Pancreas (tissue), 10 donors: ENCODE data around the gene HOXD8. TPM values are rescaled to one million over a fixed set of nuclear protein-coding genes. Genes with fewer than 3 reads are reported as not detected.

Experiments
- ATAC-seq, 4 donors: fragments of 200-7000 bp; cut with Tn5 transposase; one replicate each; pipeline versions ENCODE4 v1.8.0 to v1.9.1; 2020; ENCODE audit warnings: mild to moderate bottlenecking in 4 of 4, moderate library complexity in 4 of 4
- DNase-seq, 6 donors: peaks; one replicate each; pipeline ENCODE4 v3.0.0-alpha.2; 2020
- FAIRE-seq: peaks from 2 replicates; lab custom pipeline; 2012; peaks lifted over from hg19 to GRCh38; lab: Jason Lieb, UNC
- H3K27ac ChIP-seq, 4 donors: fragments of 200-600 bp; sonication (generic); 1 replicate in 3 of 4; 2 replicates in 1 of 4; pipeline versions ENCODE4 v1.5.0 to v1.8.0; 2020
- H3K27me3 ChIP-seq, 4 donors: fragments of 200-600 bp; one replicate each; pipeline ENCODE4 v1.8.0; 2021
- H3K36me3 ChIP-seq, 3 donors: fragments of 200-600 bp; sonication (generic) in 1 of 3; one replicate each; pipeline versions ENCODE4 v1.5.0 to v1.8.0; 2020 to 2021
- H3K4me1 ChIP-seq, 3 donors: fragments of 200-600 bp; one replicate each; pipeline ENCODE4 v1.8.0; 2021
- H3K4me3 ChIP-seq, 4 donors: fragments of 200-600 bp; sonication (generic) in 2 of 4; one replicate each; pipeline versions ENCODE4 v1.5.0 to v1.8.0; 2020 to 2021
- H3K9me3 ChIP-seq, 4 donors: fragments of 200-600 bp; one replicate each; pipeline ENCODE4 v1.8.0; 2021
- WGBS, 2 donors: extraction: QIAGEN DNeasy Blood & Tissue Kit; methylation state at CpG; one replicate each; pipeline ENCODE4 v1.1.7; 2013; 5-methylcytosine and 5-hydroxymethylcytosine counted together
- intact Hi-C, 3 donors: fragments of 100-400 bp; cut with DNase I; formaldehyde crosslinking; loops; one replicate each; pipeline versions ENCODE4 v1.11.1 to v1.14.2; 2022
- polyA plus RNA-seq, 2 donors: library from polyadenylated mRNA; stranded (reverse); fragments of 200-250 nt; gene quantifications; one replicate each; pipeline ENCODE4 v1.2.3, GENCODE V29; 2013
- total RNA-seq, 6 donors: library from RNA; stranded (reverse); fragmentation: NEBNext Ultra II Directional in 4 of 6; extraction: Animal tissue kit (Norgen Biotek cat#: 25700) in 4 of 6; gene quantifications; one replicate each; pipeline versions ENCODE4 v1.2.1 to v1.2.4, GENCODE V29; 2021 to 2023
- TF ChIP-seq, protein P1 (sequence below), 4 donors: fragments of 200-600 bp; sonication (generic) in 3 of 4; IDR thresholded peaks; one replicate each; pipeline versions ENCODE4 v1.5.0 to v1.8.0; 2021; ENCODE audit warnings: antibody characterized with exemption in 4 of 4
- donor health status: healthy with polysubstance abuse.
- donor health status: DM: no; HTN: no; CAD: no; lungs with moderate emphysema.
- donor health status: DM: no; HTN: no; CAD: no.
- donor health status: control.
- donor health status: control.
- donor health status: Bipolar disorder and iron deficiency.
- donor health status: DM: yes; HTN: yes; CAD: no.
- donor health status: DM: no; HTN: no; CAD: no.
- donor health status: DM: no; HTN: no; CAD: no.
- donor health status: DM: yes; HTN: yes; CAD: no.

HOXD8 gene
- total and polyA plus RNA-seq, 8 donors: 0.19 to 1.5 (median 0.62) TPM

DNA sequence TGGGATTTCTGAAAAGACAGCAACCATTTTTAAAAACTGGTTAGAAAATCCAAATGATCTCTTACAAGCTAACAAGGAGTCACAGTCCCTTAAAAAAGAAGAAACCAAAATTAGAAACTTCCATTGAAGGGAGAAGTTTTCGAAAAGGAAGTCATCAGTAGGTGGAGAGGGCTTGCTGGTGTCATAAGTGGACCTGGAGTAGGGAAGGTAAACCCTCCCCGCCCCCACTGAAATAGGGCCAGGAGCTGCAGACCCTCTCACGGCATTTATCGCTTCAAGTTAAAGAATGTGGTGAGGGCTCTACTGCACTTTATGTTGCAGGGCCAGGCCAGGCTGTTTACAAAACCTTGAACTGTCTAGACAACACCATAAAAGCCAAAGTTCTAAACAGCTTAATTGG, 19.6 kb upstream of the HOXD8 start:
- Histone ChIP-seq H3K4me3 (no peak overlapping the region), H3K36me3 (no peaks in the 10 kb centered on the region), H3K4me1 (no peaks in the 10 kb centered on the region), H3K27ac (no peak overlapping the region), H3K27me3 (peaks cover 8 to 81% (median 23%) of the 10 kb centered on the region in 4 donors), H3K9me3 (no peaks in the 10 kb centered on the region)
- DNase-seq (no peak), ATAC-seq (no peak), FAIRE-seq (no peak)
- TF ChIP-seq, protein P1, sequence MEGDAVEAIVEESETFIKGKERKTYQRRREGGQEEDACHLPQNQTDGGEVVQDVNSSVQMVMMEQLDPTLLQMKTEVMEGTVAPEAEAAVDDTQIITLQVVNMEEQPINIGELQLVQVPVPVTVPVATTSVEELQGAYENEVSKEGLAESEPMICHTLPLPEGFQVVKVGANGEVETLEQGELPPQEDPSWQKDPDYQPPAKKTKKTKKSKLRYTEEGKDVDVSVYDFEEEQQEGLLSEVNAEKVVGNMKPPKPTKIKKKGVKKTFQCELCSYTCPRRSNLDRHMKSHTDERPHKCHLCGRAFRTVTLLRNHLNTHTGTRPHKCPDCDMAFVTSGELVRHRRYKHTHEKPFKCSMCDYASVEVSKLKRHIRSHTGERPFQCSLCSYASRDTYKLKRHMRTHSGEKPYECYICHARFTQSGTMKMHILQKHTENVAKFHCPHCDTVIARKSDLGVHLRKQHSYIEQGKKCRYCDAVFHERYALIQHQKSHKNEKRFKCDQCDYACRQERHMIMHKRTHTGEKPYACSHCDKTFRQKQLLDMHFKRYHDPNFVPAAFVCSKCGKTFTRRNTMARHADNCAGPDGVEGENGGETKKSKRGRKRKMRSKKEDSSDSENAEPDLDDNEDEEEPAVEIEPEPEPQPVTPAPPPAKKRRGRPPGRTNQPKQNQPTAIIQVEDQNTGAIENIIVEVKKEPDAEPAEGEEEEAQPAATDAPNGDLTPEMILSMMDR (IDR thresholded peaks at IDR 0.05): no peak
- 8 to 18% methylated on average over 4 of the region's 4 CpGs for WGBS, 2 donors
- intact Hi-C loops: loop anchor here in 1 of 3 donors (10.0 kb wide), 1 partner anchor 755 kb away; no protein-coding TSS in a partner anchor

DNA sequence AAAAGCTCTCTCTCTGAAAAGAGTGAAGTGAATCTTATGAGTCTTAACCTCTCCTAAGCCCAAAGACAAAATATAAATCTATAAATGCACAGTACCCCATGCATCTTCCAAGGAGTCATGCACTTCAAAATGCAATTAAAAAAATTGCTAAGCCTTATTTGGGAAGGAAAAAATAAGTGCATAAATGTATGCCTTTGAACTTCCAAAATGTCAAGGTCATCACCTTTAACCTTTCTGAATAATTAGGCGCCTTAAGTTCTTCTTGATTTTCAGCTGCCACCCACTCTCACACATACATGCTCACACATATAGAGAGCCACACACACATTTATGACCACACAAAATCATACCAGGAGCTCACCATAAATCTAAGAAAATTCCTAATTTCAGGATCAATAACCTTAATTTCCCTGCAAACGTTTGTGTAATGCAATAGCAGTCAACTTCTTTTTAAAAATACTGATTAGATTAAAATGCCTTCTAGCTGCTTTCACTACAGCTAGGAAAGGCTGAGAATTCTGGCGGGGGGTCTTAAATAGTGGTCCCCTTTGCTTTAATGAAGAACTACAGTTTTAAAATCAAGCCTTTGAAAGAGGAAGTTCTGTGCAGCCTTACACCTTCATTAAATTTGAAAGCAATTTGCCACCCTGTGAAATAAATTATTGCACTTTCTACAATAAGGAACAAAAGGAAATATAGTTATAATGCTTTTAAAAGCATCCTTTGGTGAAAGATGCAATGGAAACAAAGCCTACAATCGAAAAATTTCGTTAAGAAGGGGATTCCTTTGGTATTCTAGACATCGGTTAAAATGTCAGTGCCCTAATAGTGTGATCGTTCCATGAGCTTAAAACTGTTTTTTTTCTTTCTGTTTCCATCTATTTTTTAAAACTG, 18.8 kb upstream of the HOXD8 start:
- intact Hi-C loops: no loop called here
- H3K27me3 ChIP-seq: peaks cover 8 to 83% (median 21%) of the 10 kb centered on the region in 4 donors
- no peaks in the 10 kb centered on the region for H3K36me3 ChIP-seq
- 15 to 19% methylated on average over 7 of the region's 7 CpGs for WGBS, 2 donors
- H3K4me1 ChIP-seq: no peaks in the 10 kb centered on the region
- TF ChIP-seq, protein P1 (IDR thresholded peaks at IDR 0.05): no peak
- H3K27ac ChIP-seq: no peak overlapping the region
- DNase-seq: no peak
- no peak for FAIRE-seq
- H3K9me3 ChIP-seq: no peaks in the 10 kb centered on the region
- ATAC-seq: no peak
- H3K4me3 ChIP-seq: no peak overlapping the region

DNA sequence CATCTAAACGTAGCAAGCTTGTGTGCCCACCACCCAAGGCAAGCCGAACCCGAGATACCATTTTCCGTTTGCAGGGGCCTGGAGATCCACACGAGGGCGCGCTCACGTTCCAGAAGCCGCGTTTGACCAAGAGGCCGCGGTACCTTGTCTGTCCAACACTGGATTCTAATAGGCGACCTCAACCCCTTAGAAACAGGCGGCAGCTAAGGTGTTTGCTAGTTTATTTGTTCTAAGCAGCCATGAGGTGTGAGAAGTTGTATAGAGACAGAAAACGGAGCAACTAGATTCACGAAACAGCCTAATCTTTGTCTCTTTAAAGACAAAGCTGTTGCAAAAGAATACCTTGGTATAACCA, 18.2 kb upstream of the HOXD8 start:
- ATAC-seq: peak in 3 of 4 donors; percentile 47 to 70 (median 51)
- H3K27me3 ChIP-seq: peaks cover 8 to 89% (median 27%) of the 10 kb centered on the region in 4 donors
- no peak overlapping the region for H3K27ac ChIP-seq
- H3K36me3 ChIP-seq: no peaks in the 10 kb centered on the region
- 4% methylated on average over 16 of the region's 16 CpGs for WGBS, 2 donors
- no peaks in the 10 kb centered on the region for H3K9me3 ChIP-seq
- TF ChIP-seq, protein P1 (IDR thresholded peaks at IDR 0.05): peak in 1 of 4 donors; percentile 22
- peak in 1 of 6 donors; percentile 64 for DNase-seq
- intact Hi-C loops: no loop called here
- no peak for FAIRE-seq
- H3K4me1 ChIP-seq: no peaks in the 10 kb centered on the region
- H3K4me3 ChIP-seq: no peak overlapping the region

DNA sequence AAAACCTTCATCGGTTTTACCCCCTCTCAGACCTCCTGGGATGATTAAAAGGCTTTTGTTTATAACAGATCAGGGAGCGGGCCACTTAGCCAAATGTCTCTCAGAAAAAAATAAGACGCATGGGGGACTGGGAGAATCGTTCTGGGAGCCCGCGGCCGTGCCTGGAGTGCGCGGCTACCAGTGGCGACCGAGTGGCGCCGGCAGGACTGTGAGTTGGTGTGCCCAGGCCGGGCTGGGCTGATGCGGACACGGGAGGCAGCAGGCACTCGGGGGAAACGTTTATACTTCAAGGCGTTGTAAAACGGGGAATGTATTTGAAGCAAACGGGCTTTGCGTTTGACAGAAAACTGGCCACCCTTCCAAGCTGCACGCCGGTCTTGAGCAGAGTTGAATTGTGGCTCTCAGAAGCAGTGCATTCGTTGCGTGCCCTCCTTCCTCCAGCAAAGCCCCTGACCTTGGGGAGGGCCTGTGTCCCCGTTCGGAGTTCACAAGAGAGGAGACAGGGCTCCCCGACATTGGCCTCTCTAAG, 17.6 kb upstream of the HOXD8 start:
- 5 to 7% methylated on average over 29 of the region's 29 CpGs for WGBS, 2 donors
- FAIRE-seq (no peak), DNase-seq (no peak), ATAC-seq (no peak)
- Histone ChIP-seq H3K36me3 (no peaks in the 10 kb centered on the region), H3K27me3 (peaks cover 8 to 92% (median 33%) of the 10 kb centered on the region in 4 donors), H3K4me3 (no peak overlapping the region), H3K4me1 (no peaks in the 10 kb centered on the region), H3K9me3 (no peaks in the 10 kb centered on the region), H3K27ac (no peak overlapping the region)
- TF ChIP-seq, protein P1 (IDR thresholded peaks at IDR 0.05): no peak
- intact Hi-C loops: no loop called here
